PC-9 (cell line): ENCODE data around the gene GJC1. TPM values are rescaled to one million over a fixed set of nuclear protein-coding genes. Genes with fewer than 3 reads are reported as not detected.

Source experiments
- BruUV-seq: library from RNA; stranded (reverse); fragments of 400-500 nt; replicated peaks from 2 replicates; lab custom pipeline; 2021; lab: Mats Ljungman, UMichigan
- CTCF ChIA-PET: fragments of 300-600 bp; sonication (Branson Sonifier 250); formaldehyde crosslinking; loops from one replicate; lab custom pipeline; 2022; ENCODE audit warnings: antibody characterized with exemption; lab: Charles Lee
- POLR2A ChIA-PET: fragments of 300-600 bp; sonication (Branson Sonifier 250); formaldehyde crosslinking; loops from one replicate; lab custom pipeline; 2022; ENCODE audit warnings: antibody characterized with exemption; ENCODE audit not compliant: unreplicated experiment; lab: Charles Lee
- DNase-seq, 2 experiments: peaks; one replicate each; pipeline versions ENCODE4 v3.0.0 to v3.0.0-alpha.2; 2015 to 2022; ENCODE audit warnings: mixed read lengths in 1 of 2
- H2AFZ ChIP-seq: fragments of 200-600 bp; sonication (generic); 2 replicates; pipeline ENCODE4 v1.8.1; 2017; ENCODE audit warnings: antibody characterized with exemption
- H3F3A ChIP-seq: fragments of 200-600 bp; sonication (generic); 2 replicates; pipeline ENCODE4 v1.8.1; 2017; ENCODE audit warnings: antibody characterized with exemption, mild to moderate bottlenecking, low read depth; ENCODE audit not compliant: insufficient read depth
- H3K27ac ChIP-seq: fragments of 200-600 bp; sonication (generic); 2 replicates; pipeline ENCODE4 v1.6.1; 2016; ENCODE audit warnings: mixed run types
- H3K27me3 ChIP-seq: fragments of 200-600 bp; sonication (generic); 2 replicates; pipeline ENCODE4 v1.6.1; 2016; ENCODE audit warnings: low read depth, mixed run types; ENCODE audit not compliant: insufficient read depth
- H3K36me3 ChIP-seq: fragments of 200-600 bp; sonication (generic); 2 replicates; pipeline ENCODE4 v1.6.1; 2016; ENCODE audit warnings: low read depth, mixed run types
- H3K4me1 ChIP-seq: fragments of 200-600 bp; sonication (generic); replicated peaks from 2 replicates; pipeline ENCODE4 v1.6.1; 2016; ENCODE audit warnings: mixed run types; ENCODE audit not compliant: insufficient read depth
- H3K4me2 ChIP-seq: fragments of 200-600 bp; sonication (generic); 2 replicates; pipeline ENCODE4 v1.6.1; 2017; ENCODE audit warnings: mixed run types
- H3K4me3 ChIP-seq: fragments of 200-600 bp; sonication (generic); 2 replicates; pipeline ENCODE4 v1.6.1; 2016; ENCODE audit warnings: mixed run types
- H3K79me2 ChIP-seq: fragments of 200-600 bp; sonication (generic); 2 replicates; pipeline ENCODE4 v1.6.1; 2017; ENCODE audit warnings: low read depth, mixed run types
- H3K9me2 ChIP-seq: fragments of 200-600 bp; sonication (generic); 2 replicates; pipeline ENCODE4 v1.8.1; 2017; ENCODE audit warnings: mild to moderate bottlenecking; ENCODE audit not compliant: insufficient read depth
- H3K9me3 ChIP-seq: fragments of 200-600 bp; sonication (generic); 2 replicates; pipeline ENCODE4 v1.8.1; 2016; ENCODE audit warnings: low read depth; ENCODE audit not compliant: insufficient read depth
- H4K20me1 ChIP-seq: fragments of 200-600 bp; sonication (generic); 2 replicates; pipeline ENCODE4 v1.8.1; 2017; ENCODE audit not compliant: insufficient read depth
- CTCF ChIP-seq: fragments of 200-600 bp; sonication (generic); conservative IDR thresholded peaks from 2 replicates; pipeline ENCODE4 v1.6.1; 2017; ENCODE audit warnings: mixed run types, antibody characterized with exemption, mild to moderate bottlenecking, moderate library complexity
- EZH2 ChIP-seq: fragments of 200-600 bp; sonication (generic); IDR thresholded peaks from 2 replicates; pipeline ENCODE4 v1.8.0; 2017; ENCODE audit warnings: antibody characterized with exemption, low read depth
- intact Hi-C: fragments of 100-400 bp; cut with micrococcal nuclease; formaldehyde crosslinking; loops from one replicate; pipeline ENCODE4 v1.10.0; 2022; ENCODE audit not compliant: unreplicated experiment
- total RNA-seq: library from RNA; stranded (reverse); gene quantifications from 2 replicates; pipeline ENCODE4 v1.2.3, GENCODE V29; 2021

GJC1 gene
- total RNA-seq, 1 experiment from 2014 or later, result 42.6 TPM

- POLR2A ChIA-PET, result no interaction called here
- Histone ChIP-seq H3K27ac (no peak overlapping the region), H3K36me3 (no peaks in the 10 kb centered on the region), H3K9me3 (no peaks in the 10 kb centered on the region), H3K27me3 (no peaks in the 10 kb centered on the region), H3F3A (no peaks in the 10 kb centered on the region), H3K4me3 (no peak overlapping the region), H3K4me2 (no peak overlapping the region), H3K79me2 (no peaks in the 10 kb centered on the region), H2AFZ (no peak overlapping the region), H3K4me1 (peaks cover 8% of the 10 kb centered on the region; the same call in 1 of the 2 replicates), H4K20me1 (no peaks in the 10 kb centered on the region), H3K9me2 (no peaks in the 10 kb centered on the region)
- intact Hi-C loops, result no loop called here
- no peak for TF ChIP-seq CTCF
- no peak for TF ChIP-seq EZH2
- no TSS peak for BruUV-seq
- CTCF ChIA-PET, result interaction anchor here (0.5 to 1.1 kb wide), 2 partner anchors 101 to 498 kb away, joined by 3 to 5 read pairs; no protein-coding TSS in a partner anchor
- no peak for DNase-seq
Measured at GRCh38 chr17:44777394-44778348, 52.4 kb downstream of the GJC1 start.

GRCh38 chr17:44776628-44777393 is 53.3 kb downstream of the GJC1 start:
- Histone ChIP-seq H4K20me1 (no peaks in the 10 kb centered on the region), H3K4me1 (peaks cover 8% of the 10 kb centered on the region; the same call in 1 of the 2 replicates), H3K79me2 (no peaks in the 10 kb centered on the region), H3K36me3 (no peaks in the 10 kb centered on the region), H3F3A (no peaks in the 10 kb centered on the region), H2AFZ (no peak overlapping the region), H3K27me3 (no peaks in the 10 kb centered on the region), H3K4me2 (peak overlapping the region; percentile 96), H3K9me2 (no peaks in the 10 kb centered on the region), H3K9me3 (no peaks in the 10 kb centered on the region), H3K27ac (no peak overlapping the region), H3K4me3 (no peak overlapping the region)
- ChIA-PET CTCF (interaction anchor here (0.5 to 1.1 kb wide), 2 partner anchors 101 to 499 kb away, joined by 3 to 5 read pairs; no protein-coding TSS in a partner anchor), POLR2A (no interaction called here)
- no peak for TF ChIP-seq CTCF
- intact Hi-C loops, result no loop called here
- no TSS peak for BruUV-seq
- no peak for DNase-seq
